ENCODE measurements around the gene SP8.

DNA sequence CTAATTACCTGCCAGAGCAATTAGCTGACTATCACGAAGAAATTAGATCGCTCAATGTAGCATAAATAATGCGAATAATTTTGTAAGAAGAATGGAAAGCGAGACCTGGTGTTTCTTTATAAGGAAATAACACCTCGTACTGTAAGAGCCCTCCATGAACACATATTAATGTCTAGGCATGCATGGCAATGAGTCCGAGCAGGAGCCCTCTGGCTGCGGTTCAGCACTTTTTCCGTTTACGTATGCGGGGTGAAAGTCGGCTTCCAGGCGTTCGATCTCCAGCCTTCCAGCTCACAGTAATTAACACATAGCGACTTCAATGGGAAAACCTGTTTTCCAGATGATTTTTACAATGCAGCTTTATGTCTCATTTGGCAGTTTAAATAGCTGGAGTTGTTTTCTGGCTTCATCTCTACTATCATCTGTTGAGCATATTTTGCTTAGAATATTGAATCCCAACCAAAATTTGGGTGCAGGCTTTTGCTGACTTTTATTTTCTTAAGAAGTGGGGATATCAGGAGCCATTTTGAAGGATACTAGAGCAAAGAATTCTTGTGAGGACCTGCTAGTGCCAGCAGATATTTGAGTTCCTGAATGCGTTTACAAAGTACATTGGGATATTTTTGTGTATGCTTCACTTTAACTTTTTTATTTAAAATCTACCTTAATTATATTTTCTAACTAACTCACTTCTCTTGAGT is 7.2 kb upstream of the SP8 start:
- TF ChIP-seq, protein P1, sequence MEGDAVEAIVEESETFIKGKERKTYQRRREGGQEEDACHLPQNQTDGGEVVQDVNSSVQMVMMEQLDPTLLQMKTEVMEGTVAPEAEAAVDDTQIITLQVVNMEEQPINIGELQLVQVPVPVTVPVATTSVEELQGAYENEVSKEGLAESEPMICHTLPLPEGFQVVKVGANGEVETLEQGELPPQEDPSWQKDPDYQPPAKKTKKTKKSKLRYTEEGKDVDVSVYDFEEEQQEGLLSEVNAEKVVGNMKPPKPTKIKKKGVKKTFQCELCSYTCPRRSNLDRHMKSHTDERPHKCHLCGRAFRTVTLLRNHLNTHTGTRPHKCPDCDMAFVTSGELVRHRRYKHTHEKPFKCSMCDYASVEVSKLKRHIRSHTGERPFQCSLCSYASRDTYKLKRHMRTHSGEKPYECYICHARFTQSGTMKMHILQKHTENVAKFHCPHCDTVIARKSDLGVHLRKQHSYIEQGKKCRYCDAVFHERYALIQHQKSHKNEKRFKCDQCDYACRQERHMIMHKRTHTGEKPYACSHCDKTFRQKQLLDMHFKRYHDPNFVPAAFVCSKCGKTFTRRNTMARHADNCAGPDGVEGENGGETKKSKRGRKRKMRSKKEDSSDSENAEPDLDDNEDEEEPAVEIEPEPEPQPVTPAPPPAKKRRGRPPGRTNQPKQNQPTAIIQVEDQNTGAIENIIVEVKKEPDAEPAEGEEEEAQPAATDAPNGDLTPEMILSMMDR (IDR thresholded peaks at IDR 0.05), result no peak
- no peak for TF ChIP-seq POLR2A (IDR thresholded peaks at IDR 0.05)

All from heart left ventricle (tissue), 13 donors.